ENCODE results near the gene OR52E1.

- TF ChIP-seq CTCF (IDR thresholded peaks at IDR 0.05) (no peak), POLR2A (IDR thresholded peaks at IDR 0.05) (no peak), POLR2AphosphoS5 (IDR thresholded peaks at IDR 0.05) (no peak)
Observed at GRCh38 chr11:5040876-5041275, 28.5 kb upstream of the OR52E1 start.

All from prostate gland (tissue), 2 donors.